CD4-positive, alpha-beta T cell (primary cell): ENCODE measurements around the gene CDHR3. TPM values are rescaled to one million over a fixed set of nuclear protein-coding genes. Genes with fewer than 3 reads are reported as not detected.

ENCODE experiments used
- ATAC-seq: fragments of 200-7000 bp; cut with Tn5 transposase; one replicate; pipeline ENCODE4 v1.10.0; 2022; ENCODE audit warnings: mild to moderate bottlenecking; ENCODE audit not compliant: poor library complexity
- CTCF ChIA-PET: fragments of 350-600 bp; sonication (Branson Sonifier 250); formaldehyde crosslinking; loops from one replicate; lab custom pipeline; 2021; ENCODE audit warnings: antibody characterized with exemption, inconsistent platforms; lab: Charles Lee
- POLR2A ChIA-PET: fragments of 350-600 bp; sonication (Branson Sonifier 250); formaldehyde crosslinking; loops from one replicate; lab custom pipeline; 2021; ENCODE audit warnings: antibody characterized with exemption, inconsistent platforms; lab: Charles Lee
- DNase-seq, 14 experiments: peaks; one replicate each; pipeline ENCODE4 v3.0.0-alpha.2; 2013 to 2020; ENCODE audit warnings: mixed read lengths in 2 of 14
- H3K27ac ChIP-seq, 2 donors: one replicate each; pipeline versions ENCODE4 v1.5.1 to v1.7.0; 2013; ENCODE audit warnings: low read length in 2 of 2, low read depth in 1 of 2, mild to moderate bottlenecking in 1 of 2
- H3K27me3 ChIP-seq, 2 experiments: 1 replicate in 1 of 2; 2 replicates in 1 of 2; pipeline versions ENCODE4 v1.6.1 to v1.7.0; 2013; ENCODE audit warnings: low read length in 2 of 2, control low read depth in 1 of 2, mild to moderate bottlenecking in 1 of 2, moderate library complexity in 1 of 2; ENCODE audit not compliant: insufficient read depth in 2 of 2, control insufficient read depth in 1 of 2
- H3K36me3 ChIP-seq: one replicate; pipeline ENCODE4 v1.6.1; 2013; ENCODE audit warnings: low read length, control low read depth; ENCODE audit not compliant: insufficient read depth
- H3K4me1 ChIP-seq: one replicate; pipeline ENCODE4 v1.6.1; 2013; ENCODE audit warnings: low read length, control low read depth; ENCODE audit not compliant: insufficient read depth
- H3K4me3 ChIP-seq: one replicate; pipeline ENCODE4 v1.5.1; 2013; ENCODE audit warnings: mild to moderate bottlenecking, low read length, moderate library complexity
- H3K9me3 ChIP-seq, 2 experiments: 1 replicate in 1 of 2; 2 replicates in 1 of 2; pipeline versions ENCODE4 v1.6.1 to v1.7.0; 2013; ENCODE audit warnings: low read length in 2 of 2, mild to moderate bottlenecking in 2 of 2, control low read depth in 1 of 2, moderate library complexity in 1 of 2; ENCODE audit not compliant: control insufficient read depth in 1 of 2, insufficient read depth in 1 of 2
- H3K27ac Mint-ChIP-seq: one replicate; pipeline ENCODE4 v1.8.0; 2020; ENCODE audit warnings: mixed read lengths
- H3K27me3 Mint-ChIP-seq: one replicate; pipeline ENCODE4 v1.8.0; 2021; ENCODE audit warnings: mixed read lengths
- H3K36me3 Mint-ChIP-seq: one replicate; pipeline ENCODE4 v1.8.0; 2021; ENCODE audit warnings: low read depth, mixed read lengths
- H3K4me1 Mint-ChIP-seq: one replicate; pipeline ENCODE4 v1.8.0; 2021; ENCODE audit warnings: low read depth, mixed read lengths
- H3K4me3 Mint-ChIP-seq: one replicate; pipeline ENCODE4 v1.8.0; 2020; ENCODE audit warnings: mild to moderate bottlenecking, mixed read lengths
- H3K9me3 Mint-ChIP-seq: one replicate; pipeline ENCODE4 v1.8.0; 2020; ENCODE audit warnings: mixed read lengths
- CTCF ChIP-seq: fragments of 200-600 bp; IDR thresholded peaks from one replicate; pipeline ENCODE4 v1.8.0; 2022; ENCODE audit warnings: antibody characterized with exemption, mild to moderate bottlenecking
- intact Hi-C, 2 experiments: fragments of 100-400 bp; cut with DNase I in 1 of 2; cut with micrococcal nuclease in 1 of 2; formaldehyde crosslinking; loops; one replicate each; pipeline versions ENCODE4 v1.15.1 to v1.9.0; 2023 to 2025; cut with DNase I, micrococcal nuclease
- total RNA-seq, 174 experiments: library from RNA in 2 of 174; stranded (reverse) in 2 of 174; gene quantifications; one replicate each; pipeline ENCODE4 v1.2.3 and lab custom pipeline; 2021 to 2026

The CDHR3 gene
- total RNA-seq, 2 experiments from 2014 or later, result 10.3 to 12.2 TPM

GRCh38 chr7:106047184-106047583, 84.1 kb downstream of the CDHR3 start:
- DNase-seq, result no peak

GRCh38 chr7:106047818-106048705, 85.0 kb downstream of the CDHR3 start:
- intact Hi-C loops, result no loop called here
- no peaks in the 10 kb centered on the region for H3K36me3 Mint-ChIP-seq
- Histone ChIP-seq H3K36me3 (no peaks in the 10 kb centered on the region), H3K4me1 (peaks cover under 1% of the 10 kb centered on the region), H3K9me3 (no peaks in the 10 kb centered on the region), H3K27ac (no peak overlapping the region), H3K27me3 (no peaks in the 10 kb centered on the region), H3K4me3 (no peak overlapping the region)
- H3K27ac Mint-ChIP-seq, result no peak overlapping the region
- POLR2A ChIA-PET, result interaction anchor here (1.0 kb wide), 1 partner anchor 27 kb away, joined by 3 read pairs; no protein-coding TSS in a partner anchor
- TF ChIP-seq CTCF, result no peak
- H3K9me3 Mint-ChIP-seq, result no peaks in the 10 kb centered on the region
- ATAC-seq (no peak), DNase-seq (no peak)
- H3K4me1 Mint-ChIP-seq, result peaks cover under 1% of the 10 kb centered on the region
- CTCF ChIA-PET, result no interaction called here
- peaks cover under 1% of the 10 kb centered on the region for H3K27me3 Mint-ChIP-seq
- H3K4me3 Mint-ChIP-seq, result no peak overlapping the region

More at GRCh38 chr7:106047184-106047583, 84.1 kb downstream of the CDHR3 start:
- Mint-ChIP-seq H3K9me3 (no peaks in the 10 kb centered on the region), H3K4me1 (peaks cover 9% of the 10 kb centered on the region), H3K4me3 (no peak overlapping the region), H3K27me3 (peaks cover 4% of the 10 kb centered on the region), H3K27ac (no peak overlapping the region), H3K36me3 (no peaks in the 10 kb centered on the region)
- TF ChIP-seq CTCF, result no peak
- POLR2A ChIA-PET, result interaction anchor here (1.0 to 1.4 kb wide), 2 partner anchors 24 to 27 kb away, joined by 3 read pairs; no protein-coding TSS in a partner anchor
- no peaks in the 10 kb centered on the region for H3K36me3 ChIP-seq
- peaks cover 9% of the 10 kb centered on the region for H3K4me1 ChIP-seq
- no peaks in the 10 kb centered on the region for H3K27me3 ChIP-seq
- no peak for ATAC-seq
- CTCF ChIA-PET, result no interaction called here
- no peaks in the 10 kb centered on the region for H3K9me3 ChIP-seq
- intact Hi-C loops, result no loop called here
- no peak overlapping the region for H3K27ac ChIP-seq
- H3K4me3 ChIP-seq, result no peak overlapping the region

- Histone ChIP-seq H3K27me3 (no peaks in the 10 kb centered on the region), H3K36me3 (no peaks in the 10 kb centered on the region), H3K9me3 (no peaks in the 10 kb centered on the region), H3K4me3 (no peak overlapping the region), H3K27ac (no peak overlapping the region), H3K4me1 (no peaks in the 10 kb centered on the region)
- intact Hi-C loops, result no loop called here
- H3K4me1 Mint-ChIP-seq, result no peaks in the 10 kb centered on the region
- CTCF ChIA-PET, result no interaction called here
- H3K4me3 Mint-ChIP-seq, result no peak overlapping the region
- H3K27ac Mint-ChIP-seq, result no peak overlapping the region
- H3K36me3 Mint-ChIP-seq, result no peaks in the 10 kb centered on the region
- DNase-seq, result no peak
- no peak for ATAC-seq
- no peaks in the 10 kb centered on the region for H3K9me3 Mint-ChIP-seq
- TF ChIP-seq CTCF, result no peak
- POLR2A ChIA-PET, result no interaction called here
- no peaks in the 10 kb centered on the region for H3K27me3 Mint-ChIP-seq
These were observed 85.6 kb downstream of the CDHR3 start for GRCh38 chr7:106048706-106049020.
